H1 (cell line): Measurements from ENCODE around the gene GSTA3. TPM values are rescaled to one million over a fixed set of nuclear protein-coding genes. Genes with fewer than 3 reads are reported as not detected.

Experiments used
- SP1 ChIP-seq: IDR thresholded peaks from 2 replicates; pipeline ENCODE4 v1.6.1; 2011; ENCODE audit warnings: low read depth, low read length
- SP4 ChIP-seq: IDR thresholded peaks from 2 replicates; pipeline ENCODE4 v1.6.1; 2012; ENCODE audit warnings: low read length, inconsistent platforms
- TEAD4 ChIP-seq: IDR thresholded peaks from 2 replicates; pipeline ENCODE4 v1.6.1; 2012; ENCODE audit warnings: low read depth, low read length, inconsistent platforms, mixed read lengths
- polyA plus RNA-seq, 7 experiments: library from polyadenylated mRNA; depleted of rRNA in 3 of 7; stranded (reverse) in 5 of 7; unstranded in 2 of 7; fragments of >200 nt in 5 of 7; fragments of 200-250 nt in 2 of 7; gene quantifications; 1 replicate in 5 of 7; 2 replicates in 1 of 7; 4 replicates in 1 of 7; pipeline versions ENCODE4 v1.2.1 to v1.2.3, GENCODE V29; 2011 to 2013; ENCODE audit warnings: missing spikeins in 2 of 7, mixed read lengths in 2 of 7
- total RNA-seq: library from RNA; stranded (reverse); fragmentation: NEBNext Ultra II Directional; extraction: Animal tissue kit (Norgen Biotek cat#: 25700); gene quantifications from 2 replicates; pipeline ENCODE4 v1.2.1, GENCODE V29; 2021

GSTA3 gene
- total and polyA plus RNA-seq, 2 of the 8 experiments (the other 6 are each of a cell fraction or from before 2014, with no cell fraction given) = not detected

GRCh38 chr6:52955871-52956270 is 46.4 kb upstream of the GSTA3 start (continued):
- TF ChIP-seq SP1 (no peak), TEAD4 (no peak), SP4 (no peak)
